Adrenal gland (tissue), 12 donors: ENCODE measurements around the gene NR5A2. TPM values are rescaled to one million over a fixed set of nuclear protein-coding genes. Genes with fewer than 3 reads are reported as not detected.
A peak's percentile ranks its signal among the peaks of the same experiment; 100 is the strongest.

ENCODE experiments used
- DNase-seq, 7 donors: peaks; one replicate each; pipeline ENCODE4 v3.0.0-alpha.2; 2019 to 2020
- H3K27ac ChIP-seq, 5 donors: fragments of 200-600 bp; sonication (generic) in 4 of 5; 1 replicate in 3 of 5; 2 replicates in 2 of 5; pipeline versions ENCODE4 v1.5.1 to v1.8.0; 2016 to 2020; ENCODE audit warnings: mild to moderate bottlenecking in 1 of 5
- H3K27me3 ChIP-seq: fragments of 200-600 bp; 2 replicates; pipeline ENCODE4 v1.8.0; 2021
- H3K36me3 ChIP-seq, 2 donors: fragments of 200-600 bp; replicated peaks in 1 of 2; 1 replicate in 1 of 2; 2 replicates in 1 of 2; pipeline versions ENCODE4 v1.5.1 to v1.8.0; 2018 to 2022
- H3K4me1 ChIP-seq, 2 donors: fragments of 200-600 bp; replicated peaks in 1 of 2; 1 replicate in 1 of 2; 2 replicates in 1 of 2; pipeline versions ENCODE4 v1.5.1 to v1.8.0; 2018 to 2021
- H3K4me3 ChIP-seq, 4 donors: fragments of 200-600 bp; sonication (generic) in 3 of 4; one replicate each; pipeline ENCODE4 v1.5.1; 2016 to 2018
- H3K9me3 ChIP-seq, 3 donors: fragments of 200-600 bp; sonication (generic) in 1 of 3; replicated peaks in 1 of 3; 1 replicate in 2 of 3; 2 replicates in 1 of 3; pipeline versions ENCODE4 v1.5.1 to v1.8.0; 2016 to 2021
- POLR2A ChIP-seq, 2 donors: fragments of 450-650 bp; IDR thresholded peaks; one replicate each; pipeline ENCODE4 v1.6.1; 2017; ENCODE audit warnings: antibody characterized with exemption in 2 of 2, mild to moderate bottlenecking in 2 of 2, moderate library complexity in 1 of 2
- WGBS, 4 donors: extraction: QIAGEN DNeasy Blood & Tissue Kit in 2 of 4; methylation state at CpG; one replicate each; pipeline versions ENCODE4 v1.1.5 to v1.1.7; 2013 to 2017; 5-methylcytosine and 5-hydroxymethylcytosine counted together
- intact Hi-C, 2 donors: fragments of 100-400 bp; cut with DNase I; formaldehyde crosslinking; loops; one replicate each; pipeline versions ENCODE4 v1.14.1 to v1.15.0; 2022 to 2023
- polyA plus RNA-seq, 3 donors: library from polyadenylated mRNA; stranded (reverse); fragments of 200-250 nt in 2 of 3; fragments of 350-450 nt in 1 of 3; fragmentation: Illumina TruSeq in 1 of 3; extraction: RNeasy Lipid Tissue Mini Kit (QIAGEN cat#74804) in 1 of 3; gene quantifications; one replicate each; pipeline ENCODE4 v1.2.3, GENCODE V29; 2013 to 2014
- total RNA-seq, 9 donors: library from RNA; depleted of rRNA in 4 of 9; stranded (reverse); fragments of >200 nt in 4 of 9; fragments of 120-200 nt in 1 of 9; fragmentation: NEBNext Ultra II Directional in 1 of 9; extraction: Animal tissue kit (Norgen Biotek cat#: 25700) in 1 of 9; gene quantifications; one replicate each; pipeline versions ENCODE4 v1.1.0 to v1.2.4, GENCODE V29; 2013 to 2023
- TF ChIP-seq, protein P1 (sequence below), 6 experiments: fragments of 450-650 bp in 4 of 6; fragments of 200-600 bp in 2 of 6; sonication (generic) in 1 of 6; IDR thresholded peaks; 1 replicate in 5 of 6; 2 replicates in 1 of 6; pipeline versions ENCODE4 v1.5.1 to v1.8.0; 2016 to 2021; ENCODE audit warnings: antibody characterized with exemption in 6 of 6, mild to moderate bottlenecking in 2 of 6, moderate library complexity in 1 of 6
- donor health status: healthy with polysubstance abuse.
- donor health status: Bipolar disorder and iron deficiency.
- donor health status: DM: yes; HTN: yes; CAD: no.
- donor health status: DM: no; HTN: no; CAD: no.
- donor health status: DM: no; HTN: no; CAD: no.
- donor health status: DM: yes; HTN: yes; CAD: no.

Gene NR5A2
- total and polyA plus RNA-seq, 12 donors, result 0.40 to 17.3 (median 0.94) TPM

DNA sequence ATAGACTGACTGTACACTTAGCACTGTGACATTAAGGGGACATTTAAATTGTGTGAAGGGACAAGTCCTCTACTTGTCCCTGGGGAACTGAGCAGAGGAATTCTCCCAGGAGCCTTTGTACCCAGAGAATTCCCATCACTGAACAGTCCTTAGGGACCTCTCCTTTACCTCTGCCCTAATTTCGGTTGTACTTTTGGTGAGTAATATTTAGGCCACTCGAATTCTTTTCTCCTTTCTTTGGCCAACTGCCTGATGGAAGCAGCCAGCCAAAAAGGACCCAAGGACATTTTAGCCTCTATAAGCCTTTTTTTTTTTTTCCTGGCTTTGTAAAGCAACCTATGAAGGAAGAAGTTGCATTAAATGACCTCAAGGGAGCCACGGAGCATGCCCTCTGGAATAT lies 71.5 kb downstream of the NR5A2 start:
- intact Hi-C loops, result no loop called here
- H3K36me3 ChIP-seq, result no peaks in the 10 kb centered on the region
- TF ChIP-seq, protein P1, sequence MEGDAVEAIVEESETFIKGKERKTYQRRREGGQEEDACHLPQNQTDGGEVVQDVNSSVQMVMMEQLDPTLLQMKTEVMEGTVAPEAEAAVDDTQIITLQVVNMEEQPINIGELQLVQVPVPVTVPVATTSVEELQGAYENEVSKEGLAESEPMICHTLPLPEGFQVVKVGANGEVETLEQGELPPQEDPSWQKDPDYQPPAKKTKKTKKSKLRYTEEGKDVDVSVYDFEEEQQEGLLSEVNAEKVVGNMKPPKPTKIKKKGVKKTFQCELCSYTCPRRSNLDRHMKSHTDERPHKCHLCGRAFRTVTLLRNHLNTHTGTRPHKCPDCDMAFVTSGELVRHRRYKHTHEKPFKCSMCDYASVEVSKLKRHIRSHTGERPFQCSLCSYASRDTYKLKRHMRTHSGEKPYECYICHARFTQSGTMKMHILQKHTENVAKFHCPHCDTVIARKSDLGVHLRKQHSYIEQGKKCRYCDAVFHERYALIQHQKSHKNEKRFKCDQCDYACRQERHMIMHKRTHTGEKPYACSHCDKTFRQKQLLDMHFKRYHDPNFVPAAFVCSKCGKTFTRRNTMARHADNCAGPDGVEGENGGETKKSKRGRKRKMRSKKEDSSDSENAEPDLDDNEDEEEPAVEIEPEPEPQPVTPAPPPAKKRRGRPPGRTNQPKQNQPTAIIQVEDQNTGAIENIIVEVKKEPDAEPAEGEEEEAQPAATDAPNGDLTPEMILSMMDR (IDR thresholded peaks at IDR 0.05), result no peak
- TF ChIP-seq POLR2A (IDR thresholded peaks at IDR 0.05), result no peak
- no peaks in the 10 kb centered on the region for H3K9me3 ChIP-seq
- H3K27me3 ChIP-seq, result no peaks in the 10 kb centered on the region
- DNase-seq, result peak; percentile 45 to 84 (median 73)
- H3K4me3 ChIP-seq, result no peak overlapping the region
- no peak overlapping the region for H3K27ac ChIP-seq
- H3K4me1 ChIP-seq, result peaks cover 0 to 10% of the 10 kb centered on the region in 2 donors
- WGBS, 4 donors, result 28 to 37% (median 33%) methylated on average over 3 of the region's 3 CpGs

DNA sequence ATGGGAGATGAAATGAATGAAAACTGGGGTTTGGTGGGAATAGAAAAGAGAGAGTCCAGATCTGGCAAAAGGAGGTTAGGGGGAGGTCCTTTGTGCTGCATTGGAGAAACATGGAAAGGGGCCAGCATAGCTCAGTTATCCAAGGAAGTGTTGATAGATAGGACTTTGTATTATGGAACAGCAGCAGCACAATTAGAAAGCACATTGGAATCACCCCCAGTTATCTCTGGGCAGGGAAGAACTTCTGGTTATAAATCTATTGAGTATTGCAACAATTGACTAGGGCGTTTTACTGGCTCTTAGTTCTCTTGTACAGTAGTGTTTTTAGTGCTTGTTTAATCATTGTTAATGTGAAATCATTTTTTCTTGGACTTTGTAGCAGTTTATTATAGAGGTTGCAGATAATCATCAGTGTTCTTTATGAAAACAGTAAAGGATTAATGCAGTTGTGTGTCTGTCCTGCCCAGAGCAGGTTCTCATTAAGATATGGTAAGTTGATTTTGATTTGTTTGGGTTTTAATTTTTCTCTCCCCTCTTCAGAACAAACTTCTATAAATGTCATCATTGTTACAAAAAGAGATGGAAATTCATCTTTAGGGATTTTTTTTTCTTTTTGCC lies 76.6 kb downstream of the NR5A2 start:
- 37 to 62% (median 50%) methylated on average over 1 of the region's 1 CpG for WGBS, 4 donors
- no peak overlapping the region for H3K27ac ChIP-seq
- H3K27me3 ChIP-seq, result no peaks in the 10 kb centered on the region
- no peak for DNase-seq
- H3K4me3 ChIP-seq, result no peak overlapping the region
- no peaks in the 10 kb centered on the region for H3K9me3 ChIP-seq
- H3K36me3 ChIP-seq, result no peaks in the 10 kb centered on the region
- H3K4me1 ChIP-seq, result peaks cover 0 to 3% of the 10 kb centered on the region in 2 donors
- TF ChIP-seq, protein P1 (IDR thresholded peaks at IDR 0.05), result no peak
- TF ChIP-seq POLR2A (IDR thresholded peaks at IDR 0.05), result no peak
- intact Hi-C loops, result no loop called here

DNA sequence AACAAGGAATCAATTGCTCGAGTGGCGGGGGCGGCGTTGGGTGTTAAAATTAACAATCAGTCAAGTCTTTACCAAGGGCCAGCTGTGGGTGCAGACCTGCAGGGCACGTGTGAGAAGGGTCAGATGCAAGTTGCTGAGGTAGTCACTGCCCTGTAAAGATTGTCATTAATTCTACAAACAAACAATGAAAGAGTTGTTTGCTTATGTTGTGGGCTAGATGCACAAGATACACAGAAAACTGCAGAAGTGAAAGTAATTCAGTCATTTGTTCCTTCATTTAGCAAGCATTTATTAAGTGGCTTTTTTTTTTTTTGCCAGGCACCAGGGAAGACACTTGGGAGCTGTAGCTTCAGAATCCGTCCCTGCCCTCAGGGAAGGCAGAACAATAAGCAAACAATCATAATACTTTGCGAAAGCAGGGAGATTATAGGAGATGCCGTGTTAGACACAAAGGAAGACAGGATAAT lies 79.5 kb downstream of the NR5A2 start:
- peaks cover 5% of the 10 kb centered on the region for H3K27me3 ChIP-seq
- H3K9me3 ChIP-seq, result no peaks in the 10 kb centered on the region
- no peak for TF ChIP-seq POLR2A (IDR thresholded peaks at IDR 0.05)
- TF ChIP-seq, protein P1 (IDR thresholded peaks at IDR 0.05), result no peak
- 72 to 79% (median 77%) methylated on average over 8 of the region's 8 CpGs for WGBS, 4 donors
- no peaks in the 10 kb centered on the region for H3K36me3 ChIP-seq
- intact Hi-C loops, result no loop called here
- no peak overlapping the region for H3K4me3 ChIP-seq
- no peak overlapping the region for H3K27ac ChIP-seq
- no peaks in the 10 kb centered on the region for H3K4me1 ChIP-seq
- no peak for DNase-seq

DNA sequence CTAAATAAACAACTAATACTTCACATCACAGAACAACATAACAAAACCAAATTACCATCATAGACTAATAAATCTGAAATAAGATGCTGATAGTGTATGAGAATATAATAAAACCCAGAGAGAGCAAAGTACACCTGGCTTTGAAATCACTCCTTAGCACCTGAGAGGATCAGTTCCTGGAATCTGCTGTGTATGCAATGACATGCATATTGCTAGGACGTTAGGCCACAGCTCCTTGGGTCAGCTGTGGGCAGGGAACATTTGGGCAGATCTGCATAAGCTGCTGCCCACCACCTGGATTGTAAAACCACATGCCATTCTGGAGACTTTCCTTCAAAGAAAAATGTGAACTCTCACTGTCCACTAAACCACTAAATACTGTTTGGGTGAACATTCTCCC lies 81.1 kb downstream of the NR5A2 start:
- no peak overlapping the region for H3K4me3 ChIP-seq
- no peaks in the 10 kb centered on the region for H3K4me1 ChIP-seq
- no peaks in the 10 kb centered on the region for H3K36me3 ChIP-seq
- DNase-seq, result no peak
- intact Hi-C loops, result no loop called here
- H3K27me3 ChIP-seq, result peaks cover 8% of the 10 kb centered on the region
- TF ChIP-seq, protein P1 (IDR thresholded peaks at IDR 0.05), result no peak
- TF ChIP-seq POLR2A (IDR thresholded peaks at IDR 0.05), result no peak
- H3K9me3 ChIP-seq, result no peaks in the 10 kb centered on the region
- 0 to 67% (median 36%) methylated on average over 1 of the region's 1 CpG for WGBS, 4 donors
- no peak overlapping the region for H3K27ac ChIP-seq
